ENCODE results near the gene TEAD1.

GRCh38 chr11:12862696-12863469 is 188.7 kb downstream of the TEAD1 start:
- TF ChIP-seq CTCF (IDR thresholded peaks at IDR 0.05) (no peak), POLR2A (IDR thresholded peaks at IDR 0.05) (no peak)
